Endothelial cell of umbilical vein (primary cell): ENCODE results near the gene GMNN. TPM values are rescaled to one million over a fixed set of nuclear protein-coding genes. Genes with fewer than 3 reads are reported as not detected.

ENCODE experiments used
- BruUV-seq: library from RNA; stranded (reverse); fragments of 400-500 nt; replicated peaks from 2 replicates; lab custom pipeline; 2021; lab: Mats Ljungman, UMichigan
- CTCF ChIA-PET: fragments of 300-600, 350-600 bp; sonication (Branson Sonifier 250); formaldehyde crosslinking; loops from one replicate; lab custom pipeline; 2021; ENCODE audit warnings: antibody characterized with exemption, inconsistent platforms; lab: Charles Lee
- POLR2A ChIA-PET: fragments of 300-600, 350-600 bp; sonication (Branson Sonifier 250); formaldehyde crosslinking; loops from one replicate; lab custom pipeline; 2021; ENCODE audit warnings: antibody characterized with exemption, inconsistent platforms; lab: Charles Lee
- DNase-seq: peaks from one replicate; pipeline ENCODE4 v3.0.0-alpha.2; 2011; ENCODE audit warnings: low read depth, low spot score
- FAIRE-seq: peaks from 2 replicates; lab custom pipeline; 2011; peaks lifted over from hg19 to GRCh38; lab: Jason Lieb, UNC
- H2AFZ ChIP-seq: 2 replicates; pipeline ENCODE4 v1.6.0; 2012; ENCODE audit warnings: low read depth, low read length, control low read depth, inconsistent platforms
- H3K27ac ChIP-seq: 2 replicates; pipeline ENCODE4 v1.5.1; 2011; ENCODE audit warnings: low read depth, mild to moderate bottlenecking, control low read depth, low read length, moderate library complexity; ENCODE audit not compliant: insufficient read depth
- H3K27me3 ChIP-seq, 2 experiments: 2 replicates each; pipeline versions ENCODE4 v1.6.0 to v1.6.1; 2011; ENCODE audit warnings: low read length in 2 of 2, mixed read lengths in 1 of 2; ENCODE audit not compliant: control insufficient read depth in 2 of 2, insufficient read depth in 2 of 2
- H3K36me3 ChIP-seq, 2 experiments: 2 replicates in 1 of 2; 3 replicates in 1 of 2; pipeline ENCODE4 v1.5.1; 2011; ENCODE audit warnings: low read length in 2 of 2, mild to moderate bottlenecking in 1 of 2, moderate library complexity in 1 of 2; ENCODE audit not compliant: control insufficient read depth in 2 of 2, insufficient read depth in 2 of 2; ENCODE audit errors: extremely low read depth in 1 of 2
- H3K4me1 ChIP-seq: 3 replicates; pipeline ENCODE4 v1.5.1; 2011; ENCODE audit warnings: mild to moderate bottlenecking, low read length; ENCODE audit not compliant: control insufficient read depth, insufficient read depth; ENCODE audit errors: extremely low read depth
- H3K4me2 ChIP-seq: 2 replicates; pipeline ENCODE4 v1.6.1; 2011; ENCODE audit warnings: low read length, control low read depth, mixed read lengths; ENCODE audit not compliant: insufficient read depth
- H3K4me3 ChIP-seq, 3 experiments: fragments of 200-600 bp in 1 of 3; sonication (generic), shearing (Covaris generic) in 1 of 3; replicated peaks in 1 of 3; 2 replicates each; pipeline ENCODE4 v1.5.1; 2011 to 2016; ENCODE audit warnings: control low read depth in 3 of 3, low read length in 3 of 3, mild to moderate bottlenecking in 2 of 3, inconsistent platforms in 1 of 3, low read depth in 1 of 3, moderate library complexity in 1 of 3; ENCODE audit not compliant: insufficient read depth in 1 of 3
- H3K79me2 ChIP-seq: 2 replicates; pipeline ENCODE4 v1.6.0; 2012; ENCODE audit warnings: low read length, inconsistent platforms; ENCODE audit not compliant: control insufficient read depth, insufficient read depth
- H3K9ac ChIP-seq: replicated peaks from 2 replicates; pipeline ENCODE3; 2011; ENCODE audit warnings: low read length, control low read depth; ENCODE audit not compliant: insufficient read depth; ENCODE audit errors: extremely low read depth
- H3K9me1 ChIP-seq: replicated peaks from 3 replicates; pipeline ENCODE4 v1.6.0; 2011; ENCODE audit warnings: mild to moderate bottlenecking, low read length; ENCODE audit not compliant: control insufficient read depth, insufficient read depth; ENCODE audit errors: extremely low read depth
- H3K9me3 ChIP-seq: replicated peaks from 2 replicates; pipeline ENCODE4 v1.5.1; 2012; ENCODE audit warnings: low read length, inconsistent platforms; ENCODE audit not compliant: control insufficient read depth, insufficient read depth
- H4K20me1 ChIP-seq: replicated peaks from 2 replicates; pipeline ENCODE3; 2011; ENCODE audit warnings: mild to moderate bottlenecking, low read length; ENCODE audit not compliant: control insufficient read depth, insufficient read depth; ENCODE audit errors: extremely low read depth
- FOS ChIP-seq: IDR thresholded peaks from 2 replicates; pipeline ENCODE4 v1.6.1; 2011; ENCODE audit warnings: mild to moderate bottlenecking, low read length, moderate library complexity, borderline replicate concordance; ENCODE audit not compliant: insufficient read depth
- JUN ChIP-seq: IDR thresholded peaks from 2 replicates; pipeline ENCODE4 v1.6.1; 2011; ENCODE audit warnings: borderline replicate concordance, low read depth; ENCODE audit not compliant: insufficient read length, insufficient read depth
- MYC ChIP-seq: IDR thresholded peaks from one replicate; pipeline ENCODE4 v1.6.1; 2011; ENCODE audit warnings: mild to moderate bottlenecking, low read depth, low read length
- POLR2A ChIP-seq: IDR thresholded peaks from 2 replicates; pipeline ENCODE4 v1.6.1; 2012; ENCODE audit warnings: low read depth, mild to moderate bottlenecking, control low read depth, low read length
- POLR2AphosphoS5 ChIP-seq: IDR thresholded peaks from 2 replicates; pipeline ENCODE4 v1.6.1; 2012; ENCODE audit warnings: low read depth, mild to moderate bottlenecking, control low read depth, low read length, moderate library complexity; ENCODE audit not compliant: insufficient read depth
- dilution Hi-C: fragments of 300-500 bp; cut with MboI; formaldehyde crosslinking; loops from one replicate; pipeline ENCODE4 v1.15.0; 2019; ENCODE audit warnings: low sequenced_read_pairs; ENCODE audit not compliant: extremely low pct_ligation_motif_present
- intact Hi-C: fragments of 100-400 bp; cut with micrococcal nuclease; formaldehyde crosslinking; loops from one replicate; pipeline ENCODE4 v1.10.0; 2022
- polyA plus RNA-seq, 4 experiments: library from polyadenylated mRNA; depleted of rRNA in 3 of 4; stranded (reverse) in 3 of 4; unstranded in 1 of 4; fragments of >200 nt; gene quantifications; 2 replicates each; pipeline versions ENCODE4 v1.2.1 to v1.2.3, GENCODE V29; 2011 to 2012; ENCODE audit warnings: missing spikeins in 1 of 4
- total RNA-seq: library from RNA; stranded (reverse); gene quantifications from 2 replicates; pipeline ENCODE4 v1.2.3, GENCODE V29; 2021
- TF ChIP-seq, protein P1 (sequence below), 2 donors: IDR thresholded peaks; 1 replicate in 1 of 2; 2 replicates in 1 of 2; pipeline ENCODE4 v1.5.1; 2011; ENCODE audit warnings: low read length in 2 of 2, mild to moderate bottlenecking in 2 of 2, moderate library complexity in 2 of 2, control low read depth in 1 of 2, inconsistent platforms in 1 of 2, low read depth in 1 of 2; ENCODE audit not compliant: insufficient read depth in 1 of 2; ENCODE audit errors: extremely low read depth in 1 of 2
- TF ChIP-seq, protein P2 (sequence below): IDR thresholded peaks from 2 replicates; pipeline ENCODE4 v1.6.1; 2011; ENCODE audit not compliant: insufficient read depth, insufficient read length

Gene GMNN
- total and polyA plus RNA-seq, 2 donors (not counting 3 experiments of a cell fraction or from before 2014, with no cell fraction given): 25.4 to 52.6 TPM

DNA sequence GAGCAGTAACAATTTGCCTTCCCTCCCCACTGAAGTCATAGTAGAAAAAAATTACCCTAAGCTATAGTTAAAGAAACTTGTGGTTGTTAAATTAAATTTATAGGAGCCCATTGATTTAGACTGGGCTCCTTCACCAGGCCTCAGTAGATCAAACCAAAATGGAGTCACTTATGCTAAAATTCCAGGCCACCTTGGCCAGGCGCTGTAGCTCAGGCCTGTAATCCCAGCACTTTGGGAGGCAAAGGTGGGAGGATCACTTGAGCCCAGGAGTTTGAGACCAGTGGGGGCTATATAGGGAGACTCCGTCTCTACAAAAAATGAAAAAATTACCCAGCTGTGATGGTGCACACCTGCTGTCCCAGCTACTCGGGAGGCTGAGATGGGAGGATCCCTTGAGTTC is 15.0 kb upstream of the GMNN start:
- no peaks in the 10 kb centered on the region for H3K4me1 ChIP-seq
- no peak overlapping the region for H2AFZ ChIP-seq
- intact Hi-C loops: no loop called here
- ChIA-PET CTCF (interaction anchor here (2.4 kb wide), 1 partner anchor 175 kb away, joined by 8 read pairs; no protein-coding TSS in a partner anchor), POLR2A (interaction anchor here (0.7 kb wide), 1 partner anchor 9 kb away, joined by 3 read pairs; no protein-coding TSS in a partner anchor)
- no peaks in the 10 kb centered on the region for H3K9me1 ChIP-seq
- no peak overlapping the region for H3K27ac ChIP-seq
- dilution Hi-C loops: no loop called here
- no peak overlapping the region for H3K9ac ChIP-seq
- DNase-seq (no peak), FAIRE-seq (no peak)
- no peaks in the 10 kb centered on the region for H3K9me3 ChIP-seq
- no peak overlapping the region for H3K4me3 ChIP-seq
- no peaks in the 10 kb centered on the region for H3K79me2 ChIP-seq
- TF ChIP-seq MYC (no peak), JUN (no peak), POLR2A (no peak), POLR2AphosphoS5 (no peak), FOS (no peak)
- TF ChIP-seq, protein P1, sequence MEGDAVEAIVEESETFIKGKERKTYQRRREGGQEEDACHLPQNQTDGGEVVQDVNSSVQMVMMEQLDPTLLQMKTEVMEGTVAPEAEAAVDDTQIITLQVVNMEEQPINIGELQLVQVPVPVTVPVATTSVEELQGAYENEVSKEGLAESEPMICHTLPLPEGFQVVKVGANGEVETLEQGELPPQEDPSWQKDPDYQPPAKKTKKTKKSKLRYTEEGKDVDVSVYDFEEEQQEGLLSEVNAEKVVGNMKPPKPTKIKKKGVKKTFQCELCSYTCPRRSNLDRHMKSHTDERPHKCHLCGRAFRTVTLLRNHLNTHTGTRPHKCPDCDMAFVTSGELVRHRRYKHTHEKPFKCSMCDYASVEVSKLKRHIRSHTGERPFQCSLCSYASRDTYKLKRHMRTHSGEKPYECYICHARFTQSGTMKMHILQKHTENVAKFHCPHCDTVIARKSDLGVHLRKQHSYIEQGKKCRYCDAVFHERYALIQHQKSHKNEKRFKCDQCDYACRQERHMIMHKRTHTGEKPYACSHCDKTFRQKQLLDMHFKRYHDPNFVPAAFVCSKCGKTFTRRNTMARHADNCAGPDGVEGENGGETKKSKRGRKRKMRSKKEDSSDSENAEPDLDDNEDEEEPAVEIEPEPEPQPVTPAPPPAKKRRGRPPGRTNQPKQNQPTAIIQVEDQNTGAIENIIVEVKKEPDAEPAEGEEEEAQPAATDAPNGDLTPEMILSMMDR (IDR thresholded peaks at IDR 0.05; ENCODE audit: extremely low read depth in 1 of 2, insufficient read depth in 1 of 2, low read depth in 1 of 2, low read length in 2 of 2): no peak
- TF ChIP-seq, protein P2, sequence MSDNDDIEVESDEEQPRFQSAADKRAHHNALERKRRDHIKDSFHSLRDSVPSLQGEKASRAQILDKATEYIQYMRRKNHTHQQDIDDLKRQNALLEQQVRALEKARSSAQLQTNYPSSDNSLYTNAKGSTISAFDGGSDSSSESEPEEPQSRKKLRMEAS: no peak
- no peak overlapping the region for H3K4me2 ChIP-seq
- H3K36me3 ChIP-seq: no peaks in the 10 kb centered on the region
- no peaks in the 10 kb centered on the region for H3K27me3 ChIP-seq
- BruUV-seq: no TSS peak
- no peaks in the 10 kb centered on the region for H4K20me1 ChIP-seq
